HG02884 (cell line): ENCODE data around the gene EPN1.
"Not testable (repeated sequence)": the region's sequence is repeated elsewhere in the genome, so short reads cannot be mapped to it uniquely, and the experiment has no call there.

Experiments used
- ATAC-seq: cut with Tn5 transposase; IDR thresholded peaks from one replicate; pipeline ENCODE4 v1.9.1; 2021; ENCODE audit warnings: mild to moderate bottlenecking, moderate library complexity; ENCODE audit not compliant: unreplicated experiment

Gene EPN1

GRCh38 chr19:55716531-55716930, 41.5 kb downstream of the EPN1 start:
- ATAC-seq, result no peak

GRCh38 chr19:55717251-55717650, 42.2 kb downstream of the EPN1 start:
- ATAC-seq, result no peak

GRCh38 chr19:55717879-55718711, 43.1 kb downstream of the EPN1 start:
- not testable (repeated sequence) for ATAC-seq

- no peak for ATAC-seq
Observed at GRCh38 chr19:55720214-55720746, 45.3 kb downstream of the EPN1 start.

GRCh38 chr19:55720801-55721200, 45.8 kb downstream of the EPN1 start:
- ATAC-seq, result no peak

- ATAC-seq, result no peak
Observed at GRCh38 chr19:55723491-55723890, 48.5 kb downstream of the EPN1 start.

GRCh38 chr19:55730378-55730777, 55.4 kb downstream of the EPN1 start:
- not testable (repeated sequence) for ATAC-seq

- ATAC-seq, result no peak
Observed at GRCh38 chr19:55738302-55738701, 63.3 kb downstream of the EPN1 start, which contains the start of gene NLRP9. Gene NLRP9 (minus strand): TSS chr19:55738402. CDS start chr19:55738374, 28 bp downstream.

- ATAC-seq, result no peak
Observed at GRCh38 chr19:55750715-55751114, 75.7 kb downstream of the EPN1 start.

- ATAC-seq, result no peak
Observed at GRCh38 chr19:55753401-55753800, 78.4 kb downstream of the EPN1 start.

- ATAC-seq, result not testable (repeated sequence)
Observed at GRCh38 chr19:55756808-55757207, 81.8 kb downstream of the EPN1 start.

GRCh38 chr19:55758797-55759196, 83.8 kb downstream of the EPN1 start, which contains the start of gene RFPL4A:
Gene RFPL4A (plus strand): TSS chr19:55759097. CDS start chr19:55761801, 2,704 bp downstream.
- not testable (repeated sequence) for ATAC-seq
